HUES6 (cell line): ENCODE measurements around the gene NECAP2.

Source experiments
- H3K27ac ChIP-seq: 2 replicates; pipeline ENCODE4 v1.7.0; 2013; ENCODE audit warnings: low read depth, mild to moderate bottlenecking, low read length, inconsistent platforms
- H3K27me3 ChIP-seq: 2 replicates; pipeline ENCODE4 v1.6.1; 2013; ENCODE audit warnings: low read length; ENCODE audit not compliant: control insufficient read depth, insufficient read depth
- H3K36me3 ChIP-seq: 2 replicates; pipeline ENCODE4 v1.6.1; 2013; ENCODE audit warnings: low read length; ENCODE audit not compliant: control insufficient read depth, insufficient read depth
- H3K4me1 ChIP-seq: 2 replicates; pipeline ENCODE4 v1.6.1; 2013; ENCODE audit warnings: low read length; ENCODE audit not compliant: control insufficient read depth, insufficient read depth
- H3K4me3 ChIP-seq: 2 replicates; pipeline ENCODE4 v1.5.1; 2013; ENCODE audit warnings: low read depth, low read length
- H3K9ac ChIP-seq: one replicate; pipeline ENCODE4 v1.6.1; 2013; ENCODE audit warnings: mild to moderate bottlenecking, low read length
- H3K9me3 ChIP-seq: 2 replicates; pipeline ENCODE4 v1.6.1; 2013; ENCODE audit warnings: low read depth, low read length; ENCODE audit not compliant: control insufficient read depth, insufficient read depth

Gene NECAP2

GRCh38 chr1:16406868-16407267, 33.7 kb upstream of the NECAP2 start:
- H3K9ac ChIP-seq: no peak overlapping the region
- H3K9me3 ChIP-seq: no peaks in the 10 kb centered on the region
- H3K4me3 ChIP-seq: no peak overlapping the region
- no peak overlapping the region for H3K27ac ChIP-seq
- no peaks in the 10 kb centered on the region for H3K4me1 ChIP-seq
- no peaks in the 10 kb centered on the region for H3K36me3 ChIP-seq
- no peaks in the 10 kb centered on the region for H3K27me3 ChIP-seq

- no peak overlapping the region for H3K27ac ChIP-seq
- no peak overlapping the region for H3K9ac ChIP-seq
- no peak overlapping the region for H3K4me3 ChIP-seq
- no peaks in the 10 kb centered on the region for H3K9me3 ChIP-seq
- no peaks in the 10 kb centered on the region for H3K4me1 ChIP-seq
- H3K27me3 ChIP-seq: no peaks in the 10 kb centered on the region
- H3K36me3 ChIP-seq: no peaks in the 10 kb centered on the region
Observed at GRCh38 chr1:16409536-16410152, 30.9 kb upstream of the NECAP2 start.

DNA sequence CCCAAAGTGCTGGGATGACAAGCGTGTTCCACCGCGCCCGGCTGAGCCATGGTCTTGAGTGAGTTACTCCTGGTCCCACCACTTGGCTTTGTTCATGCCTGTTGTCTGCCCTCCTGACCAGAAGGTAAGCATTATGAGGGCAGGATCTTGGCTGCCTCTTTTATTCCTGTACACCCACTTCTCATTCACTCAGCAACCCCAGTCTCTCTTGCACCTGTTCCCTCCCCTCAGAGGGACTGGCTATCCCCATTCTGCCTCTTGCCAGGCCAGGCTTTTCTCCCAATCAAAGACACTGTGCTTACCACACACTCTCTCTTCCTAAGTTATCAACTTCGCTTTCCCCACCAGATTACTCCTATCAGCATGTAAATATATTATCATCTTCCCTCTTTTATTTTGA, 29.7 kb upstream of the NECAP2 start:
- Histone ChIP-seq H3K9ac (no peak overlapping the region), H3K27me3 (no peaks in the 10 kb centered on the region), H3K4me1 (no peaks in the 10 kb centered on the region), H3K27ac (no peak overlapping the region), H3K4me3 (no peak overlapping the region), H3K36me3 (no peaks in the 10 kb centered on the region), H3K9me3 (no peaks in the 10 kb centered on the region)

- Histone ChIP-seq H3K4me3 (no peak overlapping the region), H3K4me1 (no peaks in the 10 kb centered on the region), H3K27me3 (no peaks in the 10 kb centered on the region), H3K9ac (no peak overlapping the region), H3K27ac (no peak overlapping the region), H3K36me3 (no peaks in the 10 kb centered on the region), H3K9me3 (no peaks in the 10 kb centered on the region)
Observed at GRCh38 chr1:16413191-16413590, 27.3 kb upstream of the NECAP2 start.

DNA sequence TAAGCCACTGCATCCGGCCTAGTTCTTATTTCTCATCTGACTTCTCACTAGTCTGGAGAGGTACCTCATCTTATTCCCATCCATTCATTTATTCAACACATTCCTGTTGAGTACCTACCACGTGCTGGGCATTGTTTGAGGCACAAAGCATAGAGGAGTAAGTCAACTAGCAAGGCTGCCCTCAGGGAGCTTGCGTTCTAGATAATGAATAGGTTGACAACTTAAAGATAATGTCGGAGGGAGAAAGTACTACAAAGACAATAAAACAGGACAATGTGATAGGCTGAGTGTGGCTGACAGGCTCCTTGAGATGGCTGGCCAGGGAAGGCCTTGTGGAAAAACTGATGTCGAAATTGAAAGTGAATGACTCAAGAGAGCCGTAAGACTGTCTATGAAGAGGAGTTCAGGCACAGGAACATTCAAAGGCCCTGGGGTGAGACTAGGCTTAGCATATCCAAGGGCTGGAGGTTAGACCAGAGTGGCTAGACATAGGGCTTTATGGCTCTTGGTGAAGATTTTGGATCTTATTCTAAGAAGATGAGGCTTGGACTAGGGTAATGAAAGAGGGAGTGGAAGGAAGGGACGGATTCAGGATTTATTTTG, 21.6 kb upstream of the NECAP2 start:
- Histone ChIP-seq H3K27me3 (no peaks in the 10 kb centered on the region), H3K4me3 (no peak overlapping the region), H3K9ac (no peak overlapping the region), H3K9me3 (no peaks in the 10 kb centered on the region), H3K36me3 (no peaks in the 10 kb centered on the region), H3K4me1 (no peaks in the 10 kb centered on the region), H3K27ac (no peak overlapping the region)

GRCh38 chr1:16420424-16421118, 20.0 kb upstream of the NECAP2 start:
- Histone ChIP-seq H3K4me3 (no peak overlapping the region), H3K27me3 (no peaks in the 10 kb centered on the region), H3K9ac (no peak overlapping the region), H3K4me1 (no peaks in the 10 kb centered on the region), H3K9me3 (no peaks in the 10 kb centered on the region), H3K27ac (no peak overlapping the region), H3K36me3 (no peaks in the 10 kb centered on the region)

- Histone ChIP-seq H3K4me3 (no peak overlapping the region), H3K9me3 (no peaks in the 10 kb centered on the region), H3K4me1 (no peaks in the 10 kb centered on the region), H3K27me3 (no peaks in the 10 kb centered on the region), H3K9ac (no peak overlapping the region), H3K27ac (no peak overlapping the region), H3K36me3 (no peaks in the 10 kb centered on the region)
Observed at GRCh38 chr1:16421201-16421600, 19.3 kb upstream of the NECAP2 start.

DNA sequence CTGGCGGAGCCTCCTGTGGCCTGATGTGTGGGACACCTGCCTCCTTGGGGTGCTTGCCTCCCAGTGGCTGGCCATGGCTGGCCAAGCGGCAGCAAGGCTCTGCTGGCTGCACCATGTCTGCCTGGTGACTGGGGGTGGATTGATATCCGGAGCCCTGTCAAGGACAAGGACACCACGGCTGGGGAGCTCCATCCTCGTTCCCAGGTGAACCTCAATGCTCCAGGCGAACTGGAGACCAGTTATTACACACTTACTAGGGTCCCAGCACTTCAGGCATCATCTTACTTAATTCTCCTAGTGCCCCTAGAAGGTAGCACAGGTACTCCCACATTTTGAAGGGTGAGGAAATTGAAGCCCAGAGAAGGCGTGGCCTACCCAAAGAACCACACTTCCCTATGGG, 18.5 kb upstream of the NECAP2 start:
- no peaks in the 10 kb centered on the region for H3K9me3 ChIP-seq
- H3K4me1 ChIP-seq: no peaks in the 10 kb centered on the region
- H3K4me3 ChIP-seq: no peak overlapping the region
- H3K27me3 ChIP-seq: no peaks in the 10 kb centered on the region
- no peak overlapping the region for H3K27ac ChIP-seq
- no peaks in the 10 kb centered on the region for H3K36me3 ChIP-seq
- H3K9ac ChIP-seq: no peak overlapping the region

DNA sequence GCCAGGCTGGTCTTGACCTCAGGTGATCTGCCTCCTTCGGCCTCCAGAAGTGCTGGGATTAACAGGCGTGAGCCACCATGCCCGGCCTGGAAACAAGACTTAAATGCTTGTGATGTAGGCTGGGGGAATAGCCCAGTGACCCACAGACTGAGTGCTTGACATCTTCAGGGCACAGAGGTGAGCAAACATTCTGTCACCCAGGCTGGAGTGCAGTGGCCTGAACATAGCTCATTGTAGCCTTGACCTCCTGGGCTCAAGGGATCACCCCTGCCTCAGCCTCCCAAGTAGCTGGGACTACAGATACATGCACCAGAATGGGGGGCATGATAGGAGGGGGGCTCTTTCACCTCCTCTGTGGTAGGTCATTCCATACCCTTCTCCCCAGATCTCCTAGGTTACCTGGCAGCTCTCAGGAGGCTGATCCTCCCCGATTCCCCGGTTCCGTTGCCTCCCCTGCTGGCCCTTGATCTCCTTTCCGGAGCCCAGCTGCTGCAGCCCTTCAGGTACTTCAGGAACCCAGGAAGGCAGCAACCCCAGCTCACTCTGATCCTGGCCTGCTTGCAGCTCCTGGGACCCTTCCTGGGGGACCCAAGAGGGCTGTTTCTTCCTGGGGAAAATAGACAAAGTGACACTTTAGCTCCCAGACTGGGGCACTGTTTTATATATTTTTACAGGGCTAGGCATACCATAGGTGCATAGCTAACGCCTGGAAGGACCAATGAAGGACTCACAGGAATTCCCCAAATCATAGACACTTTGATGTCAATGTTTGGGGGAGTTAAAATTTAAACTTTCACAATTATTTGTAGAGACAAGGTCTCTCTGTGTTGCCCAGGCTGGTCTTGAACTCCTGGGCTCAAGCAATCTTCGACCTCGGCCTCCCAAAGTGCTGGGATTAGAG, 15.1 kb upstream of the NECAP2 start:
- Histone ChIP-seq H3K4me1 (no peaks in the 10 kb centered on the region), H3K36me3 (no peaks in the 10 kb centered on the region), H3K9me3 (no peaks in the 10 kb centered on the region), H3K27ac (no peak overlapping the region), H3K9ac (no peak overlapping the region), H3K4me3 (no peak overlapping the region), H3K27me3 (no peaks in the 10 kb centered on the region)

DNA sequence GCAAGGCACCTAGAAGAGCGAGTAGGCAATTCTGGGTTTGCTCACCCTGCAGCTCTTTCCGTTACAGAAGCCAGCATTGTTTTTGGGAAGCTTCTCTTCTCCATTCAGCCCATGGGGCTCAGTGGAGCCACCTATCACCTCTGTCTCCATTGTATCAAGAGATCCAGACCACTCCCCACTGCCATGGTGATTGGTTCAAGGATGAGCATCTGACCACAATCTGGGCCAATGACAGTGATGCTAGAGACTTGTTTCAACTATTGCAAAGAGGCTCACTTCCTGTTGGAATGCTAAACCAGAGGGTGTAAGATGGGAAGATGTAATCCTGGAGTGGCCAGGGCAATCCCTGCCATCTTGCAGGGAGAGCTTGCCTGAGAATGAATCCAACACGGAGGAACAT, 9.9 kb upstream of the NECAP2 start:
- Histone ChIP-seq H3K4me3 (no peak overlapping the region), H3K9ac (no peak overlapping the region), H3K27me3 (no peaks in the 10 kb centered on the region), H3K9me3 (no peaks in the 10 kb centered on the region), H3K36me3 (no peaks in the 10 kb centered on the region), H3K27ac (no peak overlapping the region), H3K4me1 (no peaks in the 10 kb centered on the region)

GRCh38 chr1:16433030-16433429, 7.5 kb upstream of the NECAP2 start:
- H3K27ac ChIP-seq: no peak overlapping the region
- no peak overlapping the region for H3K4me3 ChIP-seq

More at GRCh38 chr1:16433030-16433429, 7.5 kb upstream of the NECAP2 start:
- H3K9me3 ChIP-seq: no peaks in the 10 kb centered on the region
- H3K27me3 ChIP-seq: no peaks in the 10 kb centered on the region
- H3K36me3 ChIP-seq: no peaks in the 10 kb centered on the region
- no peaks in the 10 kb centered on the region for H3K4me1 ChIP-seq
- H3K9ac ChIP-seq: no peak overlapping the region
